Measurements from ENCODE around the gene GABRG3.

- TF ChIP-seq CTCF (conservative IDR thresholded peaks at IDR 0.05; ENCODE audit: low read depth in 2 of 2) (no peak), ZNF462 (CRISPR knock-in tag; IDR thresholded peaks at IDR 0.05) (no peak)
Observed at GRCh38 chr15:27127815-27128570, 157.0 kb downstream of the GABRG3 start.

Data from GM23338 (cell line).